Suppressor macrophage (primary cell): ENCODE measurements around the gene DTNB.
"Not testable (repeated sequence)": the region's sequence is repeated elsewhere in the genome, so short reads cannot be mapped to it uniquely, and the experiment has no call there.

Experiments used
- DNase-seq, 4 experiments: peaks; one replicate each; pipeline ENCODE4 v3.0.0-alpha.2; 2020 to 2022

Gene DTNB

DNA sequence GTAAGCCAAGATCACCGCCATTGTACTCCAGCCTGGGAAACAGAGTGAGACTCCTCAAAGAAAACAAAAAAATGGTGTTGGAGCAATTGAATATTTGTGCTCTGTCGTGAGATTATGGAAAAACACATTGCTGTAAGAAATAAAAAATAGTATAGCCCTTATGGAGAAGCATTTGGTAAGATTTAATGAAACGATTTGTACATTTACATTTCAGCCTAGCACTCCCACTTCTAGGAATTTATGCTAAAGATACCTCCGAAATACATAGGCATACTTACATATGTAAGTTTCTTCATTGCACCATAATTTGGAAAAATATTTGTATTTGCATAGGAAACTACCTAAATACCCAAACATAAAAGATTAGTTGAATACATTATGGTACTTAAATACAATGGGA lies 8.7 kb upstream of the DTNB start:
- no peak for DNase-seq

- no peak for DNase-seq
These were observed 4.5 kb upstream of the DTNB start for GRCh38 chr2:25677877-25678276.

GRCh38 chr2:25674077-25674362 lies 643 bp upstream of the DTNB start:
- peak in 1 of 4 experiments; percentile 62 for DNase-seq

DNA sequence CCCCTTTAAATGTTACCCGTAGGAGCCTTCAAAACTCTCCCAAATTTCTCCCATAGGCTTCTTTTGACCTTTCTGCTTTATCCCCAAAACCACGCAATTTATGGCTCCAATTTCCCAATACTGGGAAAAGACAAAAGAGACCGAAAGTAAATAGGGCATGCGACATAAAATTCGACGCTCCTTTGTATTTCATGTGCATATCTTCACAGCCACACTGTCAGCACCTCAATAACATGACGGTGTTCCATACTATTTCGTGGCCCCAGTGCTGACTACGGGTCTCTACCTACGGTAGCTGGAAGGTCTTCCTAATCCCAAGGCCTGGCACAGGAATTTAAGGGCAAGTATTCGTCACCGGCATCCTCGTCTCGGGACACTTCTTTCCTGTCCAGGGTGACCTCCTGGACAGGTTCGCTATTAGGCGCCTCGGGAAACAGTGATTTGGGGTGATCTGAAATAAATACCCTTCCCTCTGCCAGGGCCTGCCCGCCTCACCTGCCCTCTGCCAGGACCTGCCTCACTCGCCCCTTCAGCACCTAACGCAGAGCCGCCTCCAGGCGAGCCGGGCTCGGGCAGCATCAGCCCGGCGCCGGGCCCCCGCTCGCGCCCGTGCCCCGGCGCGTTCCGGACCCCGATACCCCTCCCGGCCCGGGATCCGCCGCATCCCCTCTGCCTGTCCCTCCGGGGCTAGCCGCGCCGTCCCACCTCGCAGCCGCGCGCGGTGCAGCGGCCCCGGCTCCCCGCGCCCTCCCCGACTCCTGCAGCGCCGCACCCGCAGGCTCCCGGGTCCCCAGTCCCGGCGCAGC lies 680 bp downstream of the DTNB start:
- DNase-seq = peak in 1 of 4 experiments; percentile 17

- DNase-seq = no peak
These were observed 1.8 kb downstream of the DTNB start for GRCh38 chr2:25671622-25672021.

DNA sequence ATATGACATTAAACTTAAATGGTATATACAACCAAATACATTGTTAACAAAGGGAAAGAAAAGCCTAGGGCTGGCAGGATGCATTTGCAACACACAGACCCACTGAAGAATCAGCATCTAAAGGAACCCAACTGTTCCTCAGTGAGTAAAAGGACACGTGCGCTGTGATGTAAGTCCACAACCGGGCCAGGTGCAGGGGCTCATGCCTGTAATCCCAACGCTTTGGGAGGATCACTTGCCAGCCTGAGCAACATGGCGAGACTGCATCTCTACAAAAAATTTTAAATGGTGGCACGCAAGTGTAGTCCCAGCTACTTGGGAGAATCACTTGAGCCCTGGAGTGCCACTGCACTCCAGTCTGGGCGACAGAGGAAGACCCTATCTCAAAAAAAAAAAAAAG lies 3.9 kb downstream of the DTNB start:
- DNase-seq = no peak

- no peak for DNase-seq
These were observed 7.2 kb downstream of the DTNB start for GRCh38 chr2:25666218-25666617.

GRCh38 chr2:25665429-25665828 lies 7.9 kb downstream of the DTNB start:
- peak in 1 of 4 experiments; percentile 19 for DNase-seq

GRCh38 chr2:25664965-25665307 lies 8.4 kb downstream of the DTNB start:
- no peak for DNase-seq

- DNase-seq = peak; percentile 72 to 87 (median 78)
These were observed 9.0 kb downstream of the DTNB start for GRCh38 chr2:25664183-25664964.

GRCh38 chr2:25655316-25655715 lies 18.1 kb downstream of the DTNB start:
- DNase-seq = no peak

DNA sequence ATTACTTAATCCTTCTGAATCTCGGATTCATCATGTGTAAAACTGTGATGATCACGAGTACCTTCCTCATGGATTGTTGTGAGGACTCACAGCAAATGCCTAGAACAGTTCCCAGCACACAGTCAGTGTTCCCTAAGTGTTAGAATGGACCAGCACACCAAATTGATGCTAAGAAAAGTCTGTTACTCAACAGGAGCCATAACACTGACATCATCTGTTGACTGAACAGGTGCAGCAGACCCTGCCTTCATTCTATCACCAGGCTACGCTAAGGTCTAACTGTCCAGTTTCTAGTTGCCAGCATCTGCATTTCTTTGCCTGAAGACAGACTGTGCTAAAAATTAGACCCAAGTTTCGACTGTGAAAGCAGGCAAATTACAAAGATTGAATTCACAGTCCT lies 18.6 kb downstream of the DTNB start:
- DNase-seq = no peak

DNA sequence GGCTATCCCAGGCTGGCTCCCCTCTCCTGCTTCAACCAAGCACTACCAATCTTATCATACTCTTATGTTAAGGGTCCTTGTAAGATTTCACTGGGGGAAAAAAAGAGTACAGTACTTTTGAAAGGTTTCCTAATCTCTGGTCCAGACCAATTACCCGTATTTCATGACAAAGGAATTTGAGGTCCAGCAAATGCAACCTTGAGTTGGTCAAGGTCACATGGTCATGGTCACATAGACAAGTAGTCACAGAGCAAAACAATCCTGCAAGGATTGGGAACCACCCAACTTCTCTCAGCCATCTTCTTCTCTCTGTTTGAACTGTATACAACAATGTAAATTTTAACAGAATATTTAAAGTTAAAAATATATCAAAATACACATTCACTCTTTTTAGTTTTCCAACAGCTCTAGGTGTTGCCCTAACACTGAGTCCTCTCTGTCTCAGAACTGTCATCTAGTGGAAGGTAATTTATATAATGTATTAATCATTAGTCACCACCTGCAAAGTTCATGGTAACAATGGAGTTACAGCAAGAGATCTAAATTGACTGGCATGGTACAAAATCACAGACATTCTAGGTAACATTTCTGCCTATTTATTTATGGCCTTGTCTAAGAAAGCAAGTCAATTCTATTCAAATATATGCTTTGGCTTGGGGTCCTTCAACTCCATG lies 21.5 kb downstream of the DTNB start:
- peak in 1 of 4 experiments; percentile 36 for DNase-seq

- no peak for DNase-seq
These were observed 22.3 kb downstream of the DTNB start for GRCh38 chr2:25651066-25651465.

- DNase-seq = peak; percentile 55 to 88 (median 69)
These were observed 23.1 kb downstream of the DTNB start for GRCh38 chr2:25650256-25650655.

DNA sequence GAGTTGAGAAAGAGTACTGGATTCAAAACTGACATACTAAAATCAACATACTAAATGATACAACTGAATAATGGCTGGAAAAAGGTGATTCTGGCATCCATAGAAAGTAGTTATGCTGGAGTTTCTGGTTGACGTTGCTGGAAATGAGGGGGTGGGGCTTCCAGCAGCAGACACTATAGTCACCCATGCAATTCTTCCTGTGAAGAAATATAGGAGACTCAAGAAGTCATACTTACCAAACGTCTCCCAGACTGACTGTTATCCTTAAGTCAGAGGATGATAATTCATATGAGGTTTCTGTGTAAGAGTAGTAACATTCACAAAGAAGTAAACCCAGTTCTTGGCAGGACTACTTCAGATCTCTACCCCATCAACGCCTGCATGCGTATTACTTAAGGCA lies 23.6 kb downstream of the DTNB start:
- peak; percentile 41 to 80 (median 56) for DNase-seq

DNA sequence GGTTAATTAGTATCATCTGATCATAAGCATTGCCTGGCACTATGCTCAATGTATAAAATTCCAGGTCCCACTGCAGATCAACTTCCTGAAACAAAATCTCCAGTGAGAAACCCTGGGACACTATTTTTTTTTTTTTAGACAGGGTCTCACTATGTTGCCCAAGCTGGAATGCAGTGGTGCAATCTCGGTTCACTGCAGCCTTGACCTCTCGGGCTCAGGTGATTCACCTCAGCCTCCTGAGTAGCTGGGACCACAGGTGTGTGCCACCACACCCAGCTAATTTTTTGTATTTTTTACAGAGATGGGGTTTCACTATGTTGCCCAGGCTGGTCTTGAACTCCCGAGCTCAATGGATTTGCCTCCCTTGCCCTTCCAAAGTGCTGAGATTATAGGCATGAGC lies 31.1 kb downstream of the DTNB start:
- no peak for DNase-seq

DNA sequence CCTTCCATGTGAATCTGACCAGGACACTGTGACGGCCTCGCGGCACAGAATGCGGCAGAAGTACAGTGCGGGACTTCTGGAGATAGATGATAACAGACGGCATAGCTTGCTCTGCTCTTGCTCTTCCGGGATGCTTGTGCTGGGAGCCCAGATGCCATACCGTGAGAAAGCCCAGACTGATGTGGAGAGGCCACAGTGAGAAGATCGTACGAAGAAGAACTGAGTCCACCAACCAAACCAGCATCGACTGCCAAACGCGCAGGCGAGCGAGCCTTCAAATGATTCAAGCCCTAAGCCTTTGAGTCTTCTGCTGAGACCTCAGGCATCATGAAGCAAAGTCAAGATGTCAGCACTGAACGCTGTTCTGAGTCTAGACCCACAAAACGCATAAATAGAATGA lies 33.7 kb downstream of the DTNB start:
- DNase-seq = no peak

DNA sequence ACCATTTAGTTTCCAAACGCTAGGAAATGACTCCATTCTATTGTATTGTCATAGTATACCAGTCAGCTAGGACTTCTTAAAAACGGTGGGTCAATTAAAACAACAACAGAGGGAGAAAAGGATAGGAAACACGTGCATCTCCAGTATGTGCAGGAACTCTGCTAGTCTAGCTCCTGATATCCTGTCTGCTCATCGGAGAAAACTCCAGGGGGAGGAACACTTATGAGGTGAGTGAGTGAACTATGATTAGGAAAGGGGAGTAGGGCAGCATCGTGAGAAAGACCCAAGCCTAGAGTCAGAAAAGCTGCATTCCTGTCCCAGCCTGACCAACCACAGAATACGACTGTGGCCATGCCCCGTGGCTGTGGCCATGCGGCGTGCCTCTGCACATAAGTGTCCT lies 34.2 kb downstream of the DTNB start:
- no peak for DNase-seq

DNA sequence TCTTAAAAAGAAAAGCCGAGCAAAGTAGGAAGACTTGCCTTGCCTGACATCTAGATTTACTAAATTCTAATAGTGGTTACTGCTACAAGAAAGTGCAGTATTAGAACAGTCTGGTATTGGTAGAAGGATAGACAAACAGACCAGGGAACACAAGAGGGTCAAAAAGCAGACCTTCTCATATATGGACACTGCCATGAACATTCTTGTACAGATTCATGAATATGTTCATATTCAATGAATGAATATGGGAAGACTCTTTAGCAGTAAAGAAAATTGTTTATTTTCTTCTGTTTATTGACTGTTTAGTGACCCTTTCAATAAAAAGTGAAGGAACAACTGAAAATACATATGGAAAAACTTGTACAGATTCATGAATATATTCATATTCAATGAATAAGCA lies 37.6 kb downstream of the DTNB start:
- no peak for DNase-seq

GRCh38 chr2:25633801-25634200 lies 39.6 kb downstream of the DTNB start:
- DNase-seq = not testable (repeated sequence)

DNA sequence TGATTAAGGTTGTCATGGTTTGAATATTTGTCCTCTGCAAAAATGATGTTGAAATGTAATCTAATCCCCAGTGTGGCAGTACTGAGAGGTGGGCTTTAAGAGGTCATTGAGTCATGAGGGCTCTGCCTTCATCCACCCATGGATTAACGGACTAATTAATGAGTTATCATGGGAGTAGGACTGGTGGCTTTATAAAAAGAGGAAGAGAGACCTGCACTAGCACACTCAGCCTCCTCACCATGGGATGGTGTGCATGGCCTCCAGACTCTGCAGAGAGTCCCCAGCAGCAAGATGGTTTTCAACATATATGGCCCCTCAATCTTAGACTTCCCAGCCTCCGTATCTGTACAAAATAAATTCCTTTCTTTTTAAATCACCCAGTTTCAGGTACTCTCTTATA lies 41.0 kb downstream of the DTNB start:
- peak in 3 of 4 experiments; percentile 12 to 13 (median 13) for DNase-seq

- no peak for DNase-seq
These were observed 48.7 kb downstream of the DTNB start for GRCh38 chr2:25624635-25625034.

- no peak for DNase-seq
These were observed 50.0 kb downstream of the DTNB start for GRCh38 chr2:25623361-25623760.
